Effector memory CD4-positive, alpha-beta T cell (primary cell): ENCODE results near the gene DCANP1.

Experiments
- DNase-seq, 3 donors: peaks; one replicate each; pipeline ENCODE4 v3.0.0-alpha.2; 2020
- H3K27ac ChIP-seq: 2 replicates; pipeline ENCODE4 v1.7.0; 2013; ENCODE audit warnings: mild to moderate bottlenecking, low read length, moderate library complexity; ENCODE audit not compliant: insufficient read depth, poor library complexity, severe bottlenecking
- H3K27me3 ChIP-seq: replicated peaks from 2 replicates; pipeline ENCODE4 v1.7.0; 2013; ENCODE audit warnings: mild to moderate bottlenecking, low read length; ENCODE audit not compliant: insufficient read depth, control insufficient read depth, poor library complexity, severe bottlenecking
- H3K36me3 ChIP-seq: 2 replicates; pipeline ENCODE4 v1.7.0; 2013; ENCODE audit warnings: mild to moderate bottlenecking, low read length, moderate library complexity; ENCODE audit not compliant: control insufficient read depth, insufficient read depth
- H3K4me1 ChIP-seq: 2 replicates; pipeline ENCODE4 v1.7.0; 2013; ENCODE audit warnings: low read length, mild to moderate bottlenecking; ENCODE audit not compliant: control insufficient read depth, insufficient read depth, poor library complexity, severe bottlenecking
- H3K4me3 ChIP-seq: 2 replicates; pipeline ENCODE4 v1.7.0; 2013; ENCODE audit warnings: low read length, low read depth, mild to moderate bottlenecking; ENCODE audit not compliant: insufficient read depth, poor library complexity, severe bottlenecking
- H3K9me3 ChIP-seq: 2 replicates; pipeline ENCODE4 v1.7.0; 2013; ENCODE audit warnings: mild to moderate bottlenecking, low read length, moderate library complexity; ENCODE audit not compliant: control insufficient read depth

The DCANP1 gene

GRCh38 chr5:135467051-135467625 is 20.0 kb upstream of the DCANP1 start:
- no peak overlapping the region for H3K27ac ChIP-seq
- no peaks in the 10 kb centered on the region for H3K36me3 ChIP-seq
- H3K27me3 ChIP-seq = peaks cover 7% of the 10 kb centered on the region
- no peaks in the 10 kb centered on the region for H3K9me3 ChIP-seq
- H3K4me1 ChIP-seq = peaks cover 5% of the 10 kb centered on the region
- H3K4me3 ChIP-seq = no peak overlapping the region
- DNase-seq = no peak

DNA sequence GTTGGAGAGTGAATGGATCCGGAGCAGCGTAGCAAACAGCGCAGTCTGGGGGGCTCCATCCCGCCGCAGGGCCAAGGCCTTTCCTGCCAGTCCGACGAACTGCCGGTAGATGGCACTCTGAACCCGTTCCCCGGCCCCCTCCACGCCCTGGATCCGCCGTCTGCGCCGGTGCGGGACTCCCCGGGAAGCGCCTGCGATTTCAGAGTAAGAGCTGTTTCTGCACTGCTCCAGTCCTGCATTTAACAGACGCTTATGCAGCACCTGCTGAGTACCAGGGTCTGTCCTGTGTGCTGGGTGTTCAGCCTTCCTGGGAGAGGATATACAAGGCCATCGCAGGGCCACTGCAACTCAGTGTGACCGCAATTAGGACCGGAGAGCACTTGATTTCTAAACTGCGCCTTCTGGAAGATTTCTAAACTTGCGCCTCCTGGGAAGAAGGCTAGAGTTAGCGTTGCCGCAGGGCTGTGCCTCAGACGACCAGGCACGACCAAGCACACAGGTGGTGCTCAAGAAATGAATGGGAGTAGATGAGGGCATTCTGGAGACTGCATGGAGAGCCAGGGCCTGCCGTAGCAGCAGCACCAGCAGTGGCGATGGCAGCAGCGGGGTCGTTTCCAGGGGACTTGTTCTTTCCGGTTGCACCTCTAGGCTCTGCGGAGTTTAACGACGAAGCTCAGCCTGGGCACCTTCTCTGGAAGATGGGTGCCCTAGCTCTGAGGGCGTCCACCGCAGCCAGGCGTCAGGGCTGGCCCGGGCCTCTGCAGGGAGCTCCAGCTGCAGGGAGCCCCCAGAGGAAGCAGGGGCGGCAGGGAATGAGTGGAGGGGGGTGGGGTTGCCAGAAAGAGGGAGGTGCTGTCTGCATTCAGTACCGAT is 19.3 kb upstream of the DCANP1 start:
- no peaks in the 10 kb centered on the region for H3K36me3 ChIP-seq
- peaks cover 7% of the 10 kb centered on the region for H3K27me3 ChIP-seq
- no peak overlapping the region for H3K27ac ChIP-seq
- peaks cover 5% of the 10 kb centered on the region for H3K4me1 ChIP-seq
- no peak overlapping the region for H3K4me3 ChIP-seq
- DNase-seq = peak in 2 of 3 donors; percentile 4 to 16
- no peaks in the 10 kb centered on the region for H3K9me3 ChIP-seq

DNA sequence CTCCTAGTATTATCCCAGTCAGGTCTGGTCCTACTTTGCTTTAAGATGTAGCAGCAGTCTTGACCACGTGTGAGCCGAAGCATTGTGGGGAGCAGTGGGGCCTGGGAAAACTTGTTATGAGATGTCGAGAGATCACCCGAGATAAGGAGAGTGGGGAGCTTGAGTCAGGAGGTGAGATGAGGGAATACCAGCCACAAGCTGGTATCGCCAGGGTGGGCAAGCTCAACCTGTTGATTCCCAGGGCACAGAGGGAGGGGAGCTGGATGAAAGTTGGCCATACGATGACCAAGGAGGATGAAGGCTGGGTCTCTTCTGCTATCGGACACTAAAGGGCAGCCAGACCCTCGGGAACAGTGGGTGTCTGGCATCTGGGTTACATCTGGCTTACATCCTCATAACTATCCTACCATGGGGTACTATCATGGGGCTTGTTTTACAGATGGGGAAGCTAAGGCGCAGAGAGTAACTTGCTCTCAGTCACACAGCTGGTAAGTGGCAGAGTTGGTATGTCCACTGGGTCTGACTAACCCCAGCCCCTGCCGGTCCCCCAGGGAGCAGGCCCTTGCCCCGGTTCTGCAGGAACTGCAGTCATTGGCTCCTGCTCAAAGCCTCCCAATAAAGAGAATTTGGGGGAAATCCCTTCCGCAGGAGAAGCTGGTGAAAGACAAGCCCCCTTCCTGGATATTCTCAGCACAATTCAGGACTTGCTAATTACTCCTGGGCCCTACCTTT is 18.4 kb upstream of the DCANP1 start:
- H3K36me3 ChIP-seq = no peaks in the 10 kb centered on the region
- no peaks in the 10 kb centered on the region for H3K9me3 ChIP-seq
- peaks cover 7% of the 10 kb centered on the region for H3K27me3 ChIP-seq
- H3K4me3 ChIP-seq = no peak overlapping the region
- no peak overlapping the region for H3K27ac ChIP-seq
- H3K4me1 ChIP-seq = peaks cover 5% of the 10 kb centered on the region
- no peak for DNase-seq

GRCh38 chr5:135462304-135462703 is 15.2 kb upstream of the DCANP1 start:
- Histone ChIP-seq H3K27ac (no peak overlapping the region), H3K4me1 (peaks cover 5% of the 10 kb centered on the region), H3K4me3 (no peak overlapping the region), H3K9me3 (no peaks in the 10 kb centered on the region), H3K27me3 (peaks cover 7% of the 10 kb centered on the region), H3K36me3 (no peaks in the 10 kb centered on the region)
- peak in 2 of 3 donors; percentile 2 to 14 for DNase-seq

GRCh38 chr5:135461481-135462151 is 14.5 kb upstream of the DCANP1 start:
- H3K4me1 ChIP-seq = peaks cover 5% of the 10 kb centered on the region
- DNase-seq = no peak
- H3K4me3 ChIP-seq = no peak overlapping the region
- peaks cover 6% of the 10 kb centered on the region for H3K27me3 ChIP-seq
- no peak overlapping the region for H3K27ac ChIP-seq
- H3K9me3 ChIP-seq = no peaks in the 10 kb centered on the region
- H3K36me3 ChIP-seq = no peaks in the 10 kb centered on the region

- Histone ChIP-seq H3K27me3 (peaks cover 5% of the 10 kb centered on the region), H3K9me3 (no peaks in the 10 kb centered on the region), H3K4me1 (no peaks in the 10 kb centered on the region), H3K36me3 (no peaks in the 10 kb centered on the region), H3K4me3 (no peak overlapping the region), H3K27ac (no peak overlapping the region)
- DNase-seq = no peak
These were observed 13.3 kb upstream of the DCANP1 start for GRCh38 chr5:135460246-135461033.

DNA sequence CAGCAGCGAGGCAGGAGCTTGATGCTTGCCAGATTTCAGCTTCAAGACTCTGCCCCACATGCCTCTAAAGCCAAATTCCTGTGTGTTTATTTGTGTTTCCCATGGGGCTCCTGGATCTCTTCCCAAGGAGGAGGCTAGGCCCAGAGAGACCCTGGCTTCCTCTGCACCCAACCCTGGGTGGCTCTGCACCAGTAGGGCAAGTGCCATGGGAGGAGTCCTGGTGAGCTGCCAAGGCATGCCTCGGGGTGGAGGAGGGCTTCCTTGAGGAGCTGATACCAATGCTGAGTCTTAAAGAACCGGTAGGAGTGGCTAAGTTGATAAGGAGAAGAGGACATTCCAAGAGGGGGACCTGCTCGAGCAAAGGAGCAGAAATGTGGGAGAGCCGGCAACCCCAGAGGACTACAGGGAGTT is 11.8 kb upstream of the DCANP1 start:
- no peaks in the 10 kb centered on the region for H3K9me3 ChIP-seq
- H3K4me1 ChIP-seq = no peaks in the 10 kb centered on the region
- no peak for DNase-seq
- no peak overlapping the region for H3K4me3 ChIP-seq
- H3K27me3 ChIP-seq = peaks cover 5% of the 10 kb centered on the region
- H3K27ac ChIP-seq = no peak overlapping the region
- H3K36me3 ChIP-seq = no peaks in the 10 kb centered on the region

- H3K27me3 ChIP-seq = peaks cover 5% of the 10 kb centered on the region
- no peaks in the 10 kb centered on the region for H3K9me3 ChIP-seq
- H3K36me3 ChIP-seq = no peaks in the 10 kb centered on the region
- DNase-seq = no peak
- no peak overlapping the region for H3K27ac ChIP-seq
- H3K4me3 ChIP-seq = no peak overlapping the region
- H3K4me1 ChIP-seq = no peaks in the 10 kb centered on the region
These were observed 11.2 kb upstream of the DCANP1 start for GRCh38 chr5:135458356-135458755.

DNA sequence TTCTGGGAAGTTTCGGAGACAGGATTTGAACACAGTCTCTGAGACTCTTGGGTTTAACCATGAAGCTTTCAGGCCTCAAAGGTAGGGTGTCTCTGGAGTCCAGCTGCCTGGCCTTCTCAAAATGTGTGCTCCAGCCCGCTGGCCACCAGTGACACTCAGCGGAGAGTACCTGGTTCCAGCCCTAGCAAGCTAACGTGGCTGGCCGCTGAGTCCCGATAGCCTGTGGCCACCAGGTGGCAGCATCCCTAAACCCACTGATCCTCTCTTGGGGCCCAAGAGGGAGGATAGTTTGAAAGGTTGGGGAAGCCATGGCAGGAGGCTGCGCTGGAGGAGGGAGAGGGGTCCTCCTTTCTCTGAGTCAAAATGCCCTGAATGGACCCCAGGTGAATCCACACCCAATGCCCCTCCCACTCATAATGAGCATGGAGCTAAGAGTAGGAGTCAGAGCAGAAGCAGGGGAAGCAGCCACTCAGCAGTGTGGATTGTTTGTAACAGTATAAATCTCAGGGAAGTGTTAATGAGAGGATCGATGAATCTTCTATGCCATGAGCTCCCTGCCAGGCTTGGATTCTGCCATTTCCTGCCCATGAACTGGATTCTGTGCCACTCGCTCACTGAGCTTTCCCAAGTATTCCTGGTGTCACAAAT is 10.4 kb upstream of the DCANP1 start:
- Histone ChIP-seq H3K9me3 (no peaks in the 10 kb centered on the region), H3K4me1 (no peaks in the 10 kb centered on the region), H3K4me3 (no peak overlapping the region), H3K36me3 (no peaks in the 10 kb centered on the region), H3K27me3 (peaks cover 5% of the 10 kb centered on the region), H3K27ac (no peak overlapping the region)
- peak in 2 of 3 donors; percentile 4 to 16 for DNase-seq
